ENCODE data around the gene FAM241B.

Gene FAM241B

GRCh38 chr10:69634759-69635425, 4.8 kb downstream of the FAM241B start:
- DNase-seq = no peak

GRCh38 chr10:69635428-69636272, 5.6 kb downstream of the FAM241B start:
- no peak for DNase-seq

- DNase-seq = no peak
These were observed 6.2 kb downstream of the FAM241B start for GRCh38 chr10:69636273-69636575.

- no peak for DNase-seq
These were observed 6.9 kb downstream of the FAM241B start for GRCh38 chr10:69636626-69637605.

GRCh38 chr10:69638642-69639041, 8.6 kb downstream of the FAM241B start:
- no peak for DNase-seq

- peak; percentile 56 for DNase-seq
These were observed 9.5 kb downstream of the FAM241B start for GRCh38 chr10:69639291-69640195.

GRCh38 chr10:69640196-69640980, 10.3 kb downstream of the FAM241B start:
- no peak for DNase-seq

- no peak for DNase-seq
These were observed 11.4 kb downstream of the FAM241B start for GRCh38 chr10:69641261-69641980.

- DNase-seq = no peak
These were observed 12.7 kb downstream of the FAM241B start for GRCh38 chr10:69642747-69643146.

- no peak for DNase-seq
These were observed 14.0 kb downstream of the FAM241B start for GRCh38 chr10:69643779-69644657.

GRCh38 chr10:69644658-69645295, 14.7 kb downstream of the FAM241B start:
- peak; percentile 33 for DNase-seq

GRCh38 chr10:69645296-69646184, 15.5 kb downstream of the FAM241B start:
- no peak for DNase-seq

GRCh38 chr10:69646185-69647060, 16.4 kb downstream of the FAM241B start:
- no peak for DNase-seq

GRCh38 chr10:69647126-69647525, 17.1 kb downstream of the FAM241B start:
- DNase-seq = no peak

- no peak for DNase-seq
These were observed 17.8 kb downstream of the FAM241B start for GRCh38 chr10:69647819-69648218.

- DNase-seq = no peak
These were observed 18.4 kb downstream of the FAM241B start for GRCh38 chr10:69648461-69648860.
